ENCODE data around the gene CCDC14. TPM values are rescaled to one million over a fixed set of nuclear protein-coding genes. Genes with fewer than 3 reads are reported as not detected.
A peak's percentile ranks its signal among the peaks of the same experiment; 100 is the strongest.
"Not testable (repeated sequence)": the region's sequence is repeated elsewhere in the genome, so short reads cannot be mapped to it uniquely, and the experiment has no call there.

CCDC14 gene
- 10 to 100 TPM; 23.1 to 38.2 TPM for total RNA-seq

GRCh38 chr3:123960781-123961507 is at the start of gene CCDC14:
CCDC14 (minus strand) TSS chr3:123961229; CDS start chr3:123961173, 56 bp downstream.
- H3K9me3 ChIP-seq: no peaks in the 10 kb centered on the region
- H3K27ac ChIP-seq: peak within 1 kb of the TSS; percentile 52 to 86 (median 79)
- H3K4me3 ChIP-seq: peak within 1 kb of the TSS; percentile 50 to 70
- peaks cover 5% of the 10 kb centered on the region for H3K4me1 ChIP-seq
- peak; percentile 90 to 95 (median 92) for DNase-seq
- intact Hi-C loops (cut with DNase I): no loop called here
- ATAC-seq: peak; percentile 98
- H3K27me3 ChIP-seq: no peaks in the 10 kb centered on the region
- peak in 1 of 7 experiments; percentile 20 for TF ChIP-seq CTCF (IDR thresholded peaks at IDR 0.05)
- TF ChIP-seq POLR2A (IDR thresholded peaks at IDR 0.05): peak in 2 of 3 donors; percentile 81 to 85
- WGBS, 2 donors: 1% methylated on average over 52 to 55 of the region's 55 CpGs
- H3K36me3 ChIP-seq (replicated peaks in 1 of 2; ENCODE audit: insufficient read depth in 1 of 2, low read depth in 2 of 2): peaks cover 0 to 3% of the 10 kb centered on the region in 2 donors

- H3K9me3 ChIP-seq; ATAC-seq; H3K36me3 ChIP-seq (replicated peaks in 1 of 2; ENCODE audit: insufficient read depth in 1 of 2, low read depth in 2 of 2); H3K27me3 ChIP-seq; intact Hi-C loops (cut with DNase I); H3K4me3 ChIP-seq; DNase-seq; H3K27ac ChIP-seq; H3K4me1 ChIP-seq: not testable (repeated sequence)
- 80 to 88% methylated on average over 1 of the region's 1 CpG for whole genome bisulfite sequencing, 2 donors
Observed at GRCh38 chr3:124008321-124008720, 47.3 kb upstream of the CCDC14 start.

GRCh38 chr3:124007186-124007585 is 46.2 kb upstream of the CCDC14 start:
- Histone ChIP-seq H3K9me3 (no peaks in the 10 kb centered on the region), H3K27ac (no peak overlapping the region), H3K36me3 (replicated peaks in 1 of 2; ENCODE audit: insufficient read depth in 1 of 2, low read depth in 2 of 2) (no peaks in the 10 kb centered on the region), H3K4me3 (no peak overlapping the region), H3K27me3 (no peaks in the 10 kb centered on the region), H3K4me1 (no peaks in the 10 kb centered on the region)
- TF ChIP-seq CTCF (IDR thresholded peaks at IDR 0.05): no peak
- TF ChIP-seq POLR2A (IDR thresholded peaks at IDR 0.05): no peak
- WGBS, 2 donors: 51 to 64% methylated on average over 4 of the region's 4 CpGs
- ATAC-seq: no peak
- intact Hi-C loops (cut with DNase I): no loop called here
- no peak for DNase-seq

- DNase-seq; H3K27ac ChIP-seq; H3K36me3 ChIP-seq (replicated peaks in 1 of 2; ENCODE audit: insufficient read depth in 1 of 2, low read depth in 2 of 2); H3K4me1 ChIP-seq; H3K9me3 ChIP-seq; ATAC-seq; intact Hi-C loops (cut with DNase I); H3K4me3 ChIP-seq; H3K27me3 ChIP-seq: not testable (repeated sequence)
- WGBS, 2 donors: 54 to 70% methylated on average over 2 of the region's 2 CpGs
Observed at GRCh38 chr3:124002405-124003079, 41.5 kb upstream of the CCDC14 start.

GRCh38 chr3:124001366-124001765 is 40.3 kb upstream of the CCDC14 start:
- H3K4me1 ChIP-seq; H3K27ac ChIP-seq; DNase-seq; H3K9me3 ChIP-seq; H3K4me3 ChIP-seq; H3K27me3 ChIP-seq; ATAC-seq; intact Hi-C loops (cut with DNase I); H3K36me3 ChIP-seq (replicated peaks in 1 of 2; ENCODE audit: insufficient read depth in 1 of 2, low read depth in 2 of 2): not testable (repeated sequence)
- WGBS, 2 donors: 58% methylated on average over 6 of the region's 6 CpGs

- Histone ChIP-seq H3K36me3 (replicated peaks in 1 of 2; ENCODE audit: insufficient read depth in 1 of 2, low read depth in 2 of 2) (no peaks in the 10 kb centered on the region), H3K27ac (no peak overlapping the region), H3K27me3 (no peaks in the 10 kb centered on the region), H3K9me3 (peaks cover 0 to 5% (median 0%) of the 10 kb centered on the region in 3 donors), H3K4me3 (no peak overlapping the region), H3K4me1 (no peaks in the 10 kb centered on the region)
- TF ChIP-seq CTCF (IDR thresholded peaks at IDR 0.05) (no peak), POLR2A (IDR thresholded peaks at IDR 0.05) (no peak)
- WGBS, 2 donors: 78 to 83% methylated on average over 2 of the region's 2 CpGs
- DNase-seq (no peak), ATAC-seq (no peak)
- intact Hi-C loops (cut with DNase I): no loop called here
Observed at GRCh38 chr3:123997543-123997942, 36.5 kb upstream of the CCDC14 start.
